ENCODE data around the gene CNIH3. TPM values are rescaled to one million over a fixed set of nuclear protein-coding genes. Genes with fewer than 3 reads are reported as not detected.

Gene CNIH3
- total RNA-seq, 4 donors from 2014 or later, result 0.81 to 2.2 (median 1.4) TPM

- Histone ChIP-seq H3K4me1 (no peaks in the 10 kb centered on the region), H3K27me3 (no peaks in the 10 kb centered on the region), H3K36me3 (no peaks in the 10 kb centered on the region), H3K9me3 (no peaks in the 10 kb centered on the region), H3K4me3 (no peak overlapping the region), H3K27ac (no peak overlapping the region)
- 87 to 100% methylated on average over 3 to 4 of the region's 4 CpGs for WGBS, 2 donors (ENCODE audit: low coverage in 1 of 2)
- no peak for ATAC-seq
- TF ChIP-seq EP300 (IDR thresholded peaks at IDR 0.05) (no peak), CTCF (IDR thresholded peaks at IDR 0.05) (no peak), POLR2A (IDR thresholded peaks at IDR 0.05) (no peak), POLR2AphosphoS5 (IDR thresholded peaks at IDR 0.05) (no peak)
Measured at GRCh38 chr1:224749916-224750315, 133.8 kb downstream of the CNIH3 start.

GRCh38 chr1:224751624-224752311 is 135.7 kb downstream of the CNIH3 start:
- no peak overlapping the region for H3K27ac ChIP-seq
- H3K36me3 ChIP-seq, result no peaks in the 10 kb centered on the region
- H3K9me3 ChIP-seq, result no peaks in the 10 kb centered on the region
- TF ChIP-seq CTCF (IDR thresholded peaks at IDR 0.05) (no peak), POLR2AphosphoS5 (IDR thresholded peaks at IDR 0.05) (no peak), POLR2A (IDR thresholded peaks at IDR 0.05) (no peak), EP300 (IDR thresholded peaks at IDR 0.05) (no peak)
- no peaks in the 10 kb centered on the region for H3K27me3 ChIP-seq
- H3K4me1 ChIP-seq, result no peaks in the 10 kb centered on the region
- no peak for ATAC-seq
- no peak overlapping the region for H3K4me3 ChIP-seq
- 67 to 81% methylated on average over 6 of the region's 6 CpGs for WGBS, 2 donors (ENCODE audit: low coverage in 1 of 2)

GRCh38 chr1:224753491-224753890 is 137.4 kb downstream of the CNIH3 start:
- Histone ChIP-seq H3K27me3 (no peaks in the 10 kb centered on the region), H3K4me3 (no peak overlapping the region), H3K4me1 (no peaks in the 10 kb centered on the region), H3K9me3 (peaks cover 0 to 2% (median 0%) of the 10 kb centered on the region in 3 donors), H3K27ac (no peak overlapping the region), H3K36me3 (no peaks in the 10 kb centered on the region)
- WGBS, 2 donors (ENCODE audit: low coverage in 1 of 2), result 71 to 100% methylated on average over 1 of the region's 1 CpG
- no peak for ATAC-seq
- TF ChIP-seq POLR2A (IDR thresholded peaks at IDR 0.05), result no peak
- no peak for TF ChIP-seq CTCF (IDR thresholded peaks at IDR 0.05)
- no peak for TF ChIP-seq EP300 (IDR thresholded peaks at IDR 0.05)
- no peak for TF ChIP-seq POLR2AphosphoS5 (IDR thresholded peaks at IDR 0.05)

- Histone ChIP-seq H3K4me3 (no peak overlapping the region), H3K4me1 (peaks cover 0 to 4% (median 0%) of the 10 kb centered on the region in 3 donors), H3K27me3 (no peaks in the 10 kb centered on the region), H3K9me3 (peaks cover 0 to 9% (median 0%) of the 10 kb centered on the region in 3 donors), H3K36me3 (no peaks in the 10 kb centered on the region), H3K27ac (no peak overlapping the region)
- no CpG with 5 or more reads among the region's 4 CpGs for WGBS, 2 donors (ENCODE audit: low coverage in 1 of 2)
- ATAC-seq, result no peak
- TF ChIP-seq POLR2A (IDR thresholded peaks at IDR 0.05) (no peak), CTCF (IDR thresholded peaks at IDR 0.05) (no peak), POLR2AphosphoS5 (IDR thresholded peaks at IDR 0.05) (no peak), EP300 (IDR thresholded peaks at IDR 0.05) (no peak)
Measured at GRCh38 chr1:224755586-224755985, 139.5 kb downstream of the CNIH3 start.

GRCh38 chr1:224757508-224757907 is 141.4 kb downstream of the CNIH3 start:
- WGBS, 2 donors (ENCODE audit: low coverage in 1 of 2), result 85 to 90% methylated on average over 3 to 5 of the region's 5 CpGs

More at GRCh38 chr1:224757508-224757907, 141.4 kb downstream of the CNIH3 start:
- H3K9me3 ChIP-seq, result peaks cover 0 to 9% (median 0%) of the 10 kb centered on the region in 3 donors
- H3K4me3 ChIP-seq, result no peak overlapping the region
- ATAC-seq, result no peak
- no peak for TF ChIP-seq CTCF (IDR thresholded peaks at IDR 0.05)
- no peak for TF ChIP-seq EP300 (IDR thresholded peaks at IDR 0.05)
- no peak for TF ChIP-seq POLR2A (IDR thresholded peaks at IDR 0.05)
- no peak for TF ChIP-seq POLR2AphosphoS5 (IDR thresholded peaks at IDR 0.05)
- peaks cover 0 to 4% (median 0%) of the 10 kb centered on the region in 3 donors for H3K4me1 ChIP-seq
- no peaks in the 10 kb centered on the region for H3K36me3 ChIP-seq
- H3K27me3 ChIP-seq, result no peaks in the 10 kb centered on the region
- no peak overlapping the region for H3K27ac ChIP-seq
